Right ventricle myocardium inferior (tissue), 1 donor: ENCODE results near the gene AGPAT1. TPM values are rescaled to one million over a fixed set of nuclear protein-coding genes. Genes with fewer than 3 reads are reported as not detected.
A peak's percentile ranks its signal among the peaks of the same experiment; 100 is the strongest.
"Not testable (repeated sequence)": the region's sequence is repeated elsewhere in the genome, so short reads cannot be mapped to it uniquely, and the experiment has no call there.

Experiments
- ATAC-seq: fragments of 200-7000 bp; cut with Tn5 transposase; one replicate; pipeline ENCODE4 v1.9.1; 2020; ENCODE audit warnings: mild to moderate bottlenecking, moderate library complexity
- DNase-seq: peaks from one replicate; pipeline ENCODE4 v3.0.0; 2021; ENCODE audit errors: missing footprints
- intact Hi-C: fragments of 100-400 bp; cut with DNase I; formaldehyde crosslinking; loops from one replicate; pipeline ENCODE4 v1.11.0; 2022
- total RNA-seq: library from RNA; stranded (reverse); fragmentation: NEBNext Ultra II Directional; extraction: Animal tissue kit (Norgen Biotek cat#: 25700); gene quantifications from one replicate; pipeline ENCODE4 v1.2.1, GENCODE V29; 2021
- donor health status: DM: no; HTN: yes; CAD: no; lungs with severe emphysema.

AGPAT1 gene
- total RNA-seq, 1 donor from 2014 or later, result 48.2 TPM

DNA sequence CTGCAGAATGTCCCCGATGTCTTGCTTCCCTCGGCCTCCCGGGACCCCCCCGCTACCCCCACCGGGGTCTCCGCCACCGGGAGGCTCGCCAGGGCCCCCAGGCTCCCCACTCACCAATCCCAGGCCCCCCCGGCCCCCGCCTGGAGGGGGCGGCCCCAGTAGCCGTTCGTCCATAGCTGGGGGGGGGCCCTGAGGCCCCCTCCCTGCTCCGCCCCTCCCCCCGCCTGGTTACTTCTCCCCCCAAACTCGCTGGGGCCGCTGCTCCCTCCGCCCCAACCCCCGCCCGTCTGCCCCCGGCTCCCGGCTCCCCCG is 13.8 kb upstream of the AGPAT1 start:
- ATAC-seq (no peak), DNase-seq (no peak)
- intact Hi-C loops, result loop anchor here (10.0 kb wide), 1 partner anchor 1015 kb away; the partner anchor contains the start of genes HSD17B8, RING1, RXRB and SLC39A7

GRCh38 chr6:32189069-32189741 is 13.3 kb upstream of the AGPAT1 start:
- intact Hi-C loops, result no loop called here
- DNase-seq (no peak), ATAC-seq (no peak)

DNA sequence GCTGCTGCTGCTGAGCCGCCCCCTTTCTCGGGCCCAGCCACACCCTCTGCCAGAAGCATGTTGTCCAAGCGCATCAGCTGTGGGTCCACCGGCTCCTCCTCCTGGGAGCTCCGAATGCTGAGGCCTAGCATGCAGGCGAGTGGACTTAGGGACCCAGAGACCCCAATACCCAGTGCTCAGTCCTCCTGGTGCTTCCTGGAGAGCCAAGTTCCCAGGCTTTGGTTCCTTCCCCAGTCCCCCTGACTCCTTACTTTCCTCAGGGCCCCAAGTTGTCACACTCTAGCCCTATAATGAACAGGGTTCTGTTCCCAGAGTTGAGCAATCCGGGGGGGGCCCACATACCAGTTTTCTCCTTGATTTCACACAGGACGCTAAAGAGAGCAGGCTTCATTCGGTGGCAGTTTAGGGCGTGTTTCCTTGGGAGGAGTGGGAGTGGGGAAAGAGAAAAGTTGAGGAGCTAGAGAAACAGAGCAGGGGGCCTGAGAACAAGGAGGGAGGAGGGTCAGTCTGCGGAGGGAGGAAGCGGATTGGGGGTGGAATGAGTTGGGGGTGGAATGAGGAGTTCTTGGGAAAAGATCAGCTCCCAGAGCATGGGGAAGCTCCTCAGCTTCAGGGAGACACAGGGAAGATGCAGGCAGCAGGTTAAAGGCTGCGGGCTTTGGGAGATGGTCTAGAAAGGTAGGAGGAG is 12.6 kb upstream of the AGPAT1 start:
- DNase-seq (no peak), ATAC-seq (no peak)
- intact Hi-C loops, result no loop called here

DNA sequence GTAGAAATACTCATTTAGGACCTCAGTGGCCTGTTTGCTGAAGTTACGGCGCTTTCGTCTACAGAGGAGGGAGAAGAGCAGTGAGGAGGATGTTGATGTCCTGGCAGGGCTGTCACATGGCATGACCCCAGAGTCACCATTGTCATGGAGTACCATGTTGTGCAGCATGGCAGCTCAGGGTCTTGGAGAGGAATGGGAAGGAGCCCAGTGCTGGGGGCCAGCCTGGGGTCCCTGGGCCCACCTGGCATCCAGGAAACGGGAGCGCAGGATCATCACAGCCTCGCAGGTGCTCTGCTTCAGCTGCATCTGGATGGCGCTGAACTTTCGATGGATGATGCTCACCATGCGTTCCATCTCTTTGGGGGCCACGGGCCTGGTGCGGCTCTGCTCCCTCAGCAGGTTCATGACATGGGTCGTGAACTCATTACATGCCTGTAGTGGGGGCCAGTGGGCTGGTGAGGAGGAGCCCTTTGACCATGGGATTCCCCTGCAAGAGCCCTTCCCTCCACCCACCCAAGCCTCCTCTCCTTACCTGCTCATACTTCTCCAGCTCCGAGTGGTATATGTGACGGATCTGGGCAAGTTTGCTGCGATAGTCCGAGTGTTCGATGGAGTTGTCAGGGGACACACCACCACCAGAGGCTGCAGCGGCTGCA is 12.0 kb upstream of the AGPAT1 start:
- DNase-seq, ATAC-seq, intact Hi-C loops: not testable (repeated sequence)

- no peak for DNase-seq
- no peak for ATAC-seq
- intact Hi-C loops, result no loop called here
Observed at GRCh38 chr6:32187009-32187709, 11.3 kb upstream of the AGPAT1 start.

GRCh38 chr6:32186151-32186840 is 10.4 kb upstream of the AGPAT1 start:
- DNase-seq, intact Hi-C loops, ATAC-seq: not testable (repeated sequence)

- DNase-seq (peak; percentile 83), ATAC-seq (peak; percentile 72)
- intact Hi-C loops, result not testable (repeated sequence)
Observed at GRCh38 chr6:32185681-32186131, 9.8 kb upstream of the AGPAT1 start.

- ATAC-seq, result no peak
- intact Hi-C loops, result no loop called here
- DNase-seq, result no peak
Observed at GRCh38 chr6:32184084-32184640, 8.3 kb upstream of the AGPAT1 start, which contains the start of gene AGER. Gene AGER, minus strand, starts transcription at chr6:32184253. Its CDS starts 31 bp downstream, at chr6:32184222.

- ATAC-seq (no peak), DNase-seq (no peak)
- intact Hi-C loops, result no loop called here
Observed at GRCh38 chr6:32183483-32184083, 7.7 kb upstream of the AGPAT1 start.

GRCh38 chr6:32183030-32183429 is 7.1 kb upstream of the AGPAT1 start:
- ATAC-seq, result no peak
- intact Hi-C loops, result no loop called here
- no peak for DNase-seq

GRCh38 chr6:32182555-32182981 is 6.7 kb upstream of the AGPAT1 start:
- intact Hi-C loops, result no loop called here
- ATAC-seq, result no peak
- DNase-seq, result no peak

DNA sequence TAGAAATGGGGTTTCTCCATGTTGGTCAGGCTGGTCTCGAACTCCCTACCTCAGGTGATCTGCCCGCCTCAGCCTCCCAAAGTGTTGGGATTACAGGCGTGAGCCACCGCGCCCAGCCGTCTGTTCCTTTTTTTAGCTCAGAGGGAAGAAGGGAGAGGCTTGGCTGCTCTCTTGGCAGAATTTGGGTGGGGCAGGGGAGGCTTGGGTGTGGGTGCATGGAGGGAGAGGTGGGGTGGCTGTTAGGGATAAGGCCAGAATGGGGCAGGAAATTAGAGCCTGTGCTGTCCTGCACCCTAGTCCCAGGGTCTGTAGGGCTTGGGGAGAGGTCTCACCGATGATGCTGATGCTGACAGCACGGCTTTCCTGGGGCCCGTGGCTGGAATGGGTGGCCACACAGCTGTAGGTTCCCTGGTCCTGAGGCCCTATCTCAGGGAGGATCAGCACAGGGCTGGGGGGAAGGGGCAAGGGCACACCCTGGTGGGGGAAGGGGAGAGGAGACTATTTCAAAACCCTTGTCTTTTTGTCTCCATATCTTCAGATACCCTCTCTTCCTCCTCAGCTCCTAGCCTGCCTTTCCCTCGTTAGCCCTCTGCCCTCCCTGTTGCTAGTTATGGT is 6.1 kb upstream of the AGPAT1 start:
- intact Hi-C loops, result no loop called here
- DNase-seq (no peak), ATAC-seq (no peak)

- intact Hi-C loops, result no loop called here
- DNase-seq, result no peak
- no peak for ATAC-seq
Observed at GRCh38 chr6:32181148-32181702, 5.3 kb upstream of the AGPAT1 start.

DNA sequence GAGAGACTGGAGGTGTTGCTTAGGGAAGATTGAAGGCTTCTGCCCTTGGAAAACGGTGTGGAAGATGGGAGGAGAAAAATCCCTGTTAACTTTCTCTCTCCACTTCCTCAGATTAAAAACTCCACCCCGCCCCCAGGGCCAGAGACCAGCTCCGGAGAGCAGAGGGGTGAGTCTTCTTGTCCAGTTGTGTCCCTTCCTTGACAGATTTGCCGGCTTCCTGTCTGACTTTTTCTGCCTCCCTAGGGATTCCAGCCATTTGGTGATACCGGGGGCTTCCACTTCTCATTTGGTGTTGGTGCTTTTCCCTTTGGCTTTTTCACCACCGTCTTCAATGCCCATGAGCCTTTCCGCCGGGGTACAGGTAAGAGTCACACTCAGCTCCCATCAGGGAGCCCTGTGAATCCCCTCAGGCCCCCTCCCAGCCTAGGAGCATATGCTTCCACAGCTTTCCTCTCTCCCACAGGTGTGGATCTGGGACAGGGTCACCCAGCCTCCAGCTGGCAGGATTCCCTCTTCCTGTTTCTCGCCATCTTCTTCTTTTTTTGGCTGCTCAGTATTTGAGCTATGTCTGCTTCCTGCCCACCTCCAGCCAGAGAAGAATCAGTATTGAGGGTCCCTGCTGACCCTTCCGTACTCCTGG is 4.0 kb upstream of the AGPAT1 start:
- no peak for ATAC-seq
- DNase-seq, result no peak
- intact Hi-C loops, result loop anchor here (10.0 kb wide), 1 partner anchor 515 kb away; the partner anchor contains the start of genes C6orf47, CSNK2B, GPANK1 and LY6G5B

DNA sequence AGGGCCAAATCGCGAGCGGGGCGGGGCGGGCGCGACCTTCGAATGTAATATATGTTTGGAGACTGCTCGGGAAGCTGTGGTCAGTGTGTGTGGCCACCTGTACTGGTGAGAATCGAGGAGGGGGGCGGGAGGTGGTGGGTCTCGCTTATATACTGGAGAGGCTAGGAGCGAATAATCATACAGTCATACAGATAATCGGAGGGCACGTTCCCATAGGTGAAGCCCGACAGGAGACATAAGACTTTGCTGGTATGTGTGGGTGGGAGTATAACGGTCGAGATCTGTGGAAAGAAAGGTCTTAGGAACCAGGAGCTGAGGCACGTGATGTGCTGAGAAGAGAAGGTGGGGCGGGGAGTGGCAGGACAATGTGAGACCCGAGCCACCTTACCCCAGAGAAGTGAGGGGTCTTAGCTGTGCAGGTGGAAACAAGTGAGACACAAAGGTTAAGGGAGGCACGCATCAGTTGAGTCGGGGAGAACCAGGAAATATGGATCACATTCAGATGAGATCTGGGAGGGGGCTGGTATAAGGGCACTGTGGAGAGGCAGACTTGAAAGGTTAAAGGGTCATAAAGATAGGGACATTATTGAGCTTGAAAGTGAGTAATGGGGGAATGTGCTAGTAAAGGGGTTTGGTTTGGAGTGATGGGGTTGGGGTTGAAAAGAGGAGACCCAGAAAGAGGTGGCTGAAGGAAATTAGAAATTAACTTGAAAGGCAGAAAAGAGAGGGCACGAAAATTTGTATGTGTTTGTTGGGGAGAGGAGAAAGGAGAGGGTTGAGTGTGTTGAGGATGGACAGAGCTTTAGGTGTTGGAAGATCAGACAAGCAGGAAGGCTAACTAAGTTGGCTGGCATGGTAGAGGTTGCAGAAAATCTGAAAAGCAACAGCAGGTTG is 2.9 kb upstream of the AGPAT1 start:
- ATAC-seq, result no peak
- no peak for DNase-seq
- intact Hi-C loops, result loop anchor here (1.0 to 10.0 kb wide), 2 partner anchors 17 to 514 kb away; partner anchors contain the start of genes C6orf47, CSNK2B, GPANK1 and LY6G5B
